Neural crest cell (in vitro differentiated cells): ENCODE measurements around the gene ATP2C2. TPM values are rescaled to one million over a fixed set of nuclear protein-coding genes. Genes with fewer than 3 reads are reported as not detected.
"Not testable (repeated sequence)": the region's sequence is repeated elsewhere in the genome, so short reads cannot be mapped to it uniquely, and the experiment has no call there.

Experiments used
- DNase-seq: peaks from one replicate; pipeline ENCODE4 v3.0.0; 2021; ENCODE audit warnings: low read depth, mixed read lengths, low spot score
- H3K27ac Mint-ChIP-seq: one replicate; pipeline ENCODE4 v1.8.0; 2021; ENCODE audit warnings: mild to moderate bottlenecking, mixed read lengths; ENCODE audit not compliant: unreplicated experiment
- H3K27me3 Mint-ChIP-seq: 2 replicates; pipeline ENCODE4 v1.8.0; 2021; ENCODE audit warnings: low read depth, mild to moderate bottlenecking, mixed read lengths
- H3K36me3 Mint-ChIP-seq: 2 replicates; pipeline ENCODE4 v1.8.0; 2021; ENCODE audit warnings: low read depth, mild to moderate bottlenecking, mixed read lengths
- H3K4me1 Mint-ChIP-seq: 2 replicates; pipeline ENCODE4 v1.8.0; 2021; ENCODE audit warnings: mixed read lengths
- H3K4me3 Mint-ChIP-seq: one replicate; pipeline ENCODE4 v1.8.0; 2021; ENCODE audit warnings: mild to moderate bottlenecking, mixed read lengths
- H3K9me3 Mint-ChIP-seq: 2 replicates; pipeline ENCODE4 v1.8.0; 2021; ENCODE audit warnings: mixed read lengths
- CTCF ChIP-seq: fragments of 200-600 bp; sonication (generic); conservative IDR thresholded peaks from 2 replicates; pipeline ENCODE4 v1.5.0; 2021; ENCODE audit warnings: antibody characterized with exemption, mild to moderate bottlenecking
- total RNA-seq: library from RNA; stranded (reverse); gene quantifications from 2 replicates; pipeline ENCODE4 v1.2.1, GENCODE V29; 2021

The ATP2C2 gene
- total RNA-seq, 1 donor from 2014 or later = 0.30 TPM

GRCh38 chr16:84334482-84334881 is 33.9 kb upstream of the ATP2C2 start:
- peaks cover 9% of the 10 kb centered on the region for H3K36me3 Mint-ChIP-seq
- H3K27ac Mint-ChIP-seq = no peak overlapping the region
- no peak overlapping the region for H3K4me3 Mint-ChIP-seq
- H3K9me3 Mint-ChIP-seq = peaks cover 6% of the 10 kb centered on the region
- peaks cover 3% of the 10 kb centered on the region for H3K27me3 Mint-ChIP-seq
- H3K4me1 Mint-ChIP-seq = peaks cover 10% of the 10 kb centered on the region
- no peak for TF ChIP-seq CTCF
- no peak for DNase-seq

GRCh38 chr16:84337236-84337635 is 31.1 kb upstream of the ATP2C2 start:
- H3K27me3 Mint-ChIP-seq, H3K27ac Mint-ChIP-seq, DNase-seq, H3K36me3 Mint-ChIP-seq, H3K4me1 Mint-ChIP-seq, H3K4me3 Mint-ChIP-seq, H3K9me3 Mint-ChIP-seq: not testable (repeated sequence)

GRCh38 chr16:84339311-84339710 is 29.0 kb upstream of the ATP2C2 start:
- H3K27ac Mint-ChIP-seq = peak overlapping the region; percentile 50
- H3K4me1 Mint-ChIP-seq = no peaks in the 10 kb centered on the region
- no peak for DNase-seq
- H3K4me3 Mint-ChIP-seq = no peak overlapping the region
- TF ChIP-seq CTCF = no peak
- peaks cover 6% of the 10 kb centered on the region for H3K9me3 Mint-ChIP-seq
- H3K27me3 Mint-ChIP-seq = no peaks in the 10 kb centered on the region
- peaks cover 9% of the 10 kb centered on the region for H3K36me3 Mint-ChIP-seq

GRCh38 chr16:84339766-84340165 is 28.6 kb upstream of the ATP2C2 start:
- H3K27ac Mint-ChIP-seq = peak overlapping the region; percentile 50

GRCh38 chr16:84340325-84341040 is 27.9 kb upstream of the ATP2C2 start:
- H3K36me3 Mint-ChIP-seq = peaks cover 8% of the 10 kb centered on the region
- no peak overlapping the region for H3K4me3 Mint-ChIP-seq
- no peak for DNase-seq

More at GRCh38 chr16:84339766-84340165, 28.6 kb upstream of the ATP2C2 start:
- H3K27me3 Mint-ChIP-seq = no peaks in the 10 kb centered on the region
- no peak for TF ChIP-seq CTCF
- H3K4me1 Mint-ChIP-seq = no peaks in the 10 kb centered on the region
- H3K9me3 Mint-ChIP-seq = peaks cover 6% of the 10 kb centered on the region
- DNase-seq = no peak
- no peak overlapping the region for H3K4me3 Mint-ChIP-seq
- H3K36me3 Mint-ChIP-seq = peaks cover 9% of the 10 kb centered on the region

More at GRCh38 chr16:84340325-84341040, 27.9 kb upstream of the ATP2C2 start:
- H3K27me3 Mint-ChIP-seq = no peaks in the 10 kb centered on the region
- peaks cover 6% of the 10 kb centered on the region for H3K9me3 Mint-ChIP-seq
- TF ChIP-seq CTCF = no peak
- no peak overlapping the region for H3K27ac Mint-ChIP-seq
- no peaks in the 10 kb centered on the region for H3K4me1 Mint-ChIP-seq
